Activated T-helper 1 cell treated with anti-CD3 and anti-CD28 coated beads, Interleukin-2, amount 50 U/mL, for 16 hours (primary cell): ENCODE data around the gene CSNK2B.
"Not testable (repeated sequence)": the region's sequence is repeated elsewhere in the genome, so short reads cannot be mapped to it uniquely, and the experiment has no call there.

Experiments
- DNase-seq, 2 donors: peaks; one replicate each; pipeline ENCODE4 v3.0.0-alpha.2; 2020; ENCODE audit warnings: low read depth in 1 of 2, low spot score in 1 of 2

CSNK2B gene

GRCh38 chr6:31687860-31688693 is 22.2 kb downstream of the CSNK2B start:
- no peak for DNase-seq

- DNase-seq = no peak
These were observed 23.6 kb downstream of the CSNK2B start for GRCh38 chr6:31689249-31690110.

- no peak for DNase-seq
These were observed 24.6 kb downstream of the CSNK2B start for GRCh38 chr6:31690231-31691077.

- DNase-seq = no peak
These were observed 25.2 kb downstream of the CSNK2B start for GRCh38 chr6:31691078-31691463.

GRCh38 chr6:31691564-31692108 is 25.8 kb downstream of the CSNK2B start:
- no peak for DNase-seq

- no peak for DNase-seq
These were observed 26.5 kb downstream of the CSNK2B start for GRCh38 chr6:31692353-31692752.

GRCh38 chr6:31692886-31693285 is 27.0 kb downstream of the CSNK2B start:
- DNase-seq = no peak

GRCh38 chr6:31693535-31693934 is 27.7 kb downstream of the CSNK2B start:
- DNase-seq = no peak

- no peak for DNase-seq
These were observed 31.7 kb downstream of the CSNK2B start for GRCh38 chr6:31697555-31697954.

- DNase-seq = no peak
These were observed 35.0 kb downstream of the CSNK2B start for GRCh38 chr6:31700740-31701401.

- no peak for DNase-seq
These were observed 36.0 kb downstream of the CSNK2B start for GRCh38 chr6:31701666-31702404.

GRCh38 chr6:31702405-31702818 is 36.5 kb downstream of the CSNK2B start:
- no peak for DNase-seq

GRCh38 chr6:31702819-31703716 is 37.2 kb downstream of the CSNK2B start, which contains the start of gene ABHD16A:
TSS of gene ABHD16A (minus strand) at chr6:31703324. CDS start at chr6:31703281, 43 bp downstream.
- DNase-seq = peak; percentile 93 to 95

- no peak for DNase-seq
These were observed 40.1 kb downstream of the CSNK2B start for GRCh38 chr6:31705931-31706330.

GRCh38 chr6:31706599-31706998 is 40.7 kb downstream of the CSNK2B start, which contains the start of gene LY6G6F:
TSS of gene LY6G6F (plus strand) at chr6:31706866. CDS start at chr6:31706907, 41 bp downstream.
- no peak for DNase-seq

GRCh38 chr6:31707701-31708100 is 41.8 kb downstream of the CSNK2B start:
- DNase-seq = no peak

GRCh38 chr6:31708224-31708623 is 42.3 kb downstream of the CSNK2B start:
- no peak for DNase-seq

- not testable (repeated sequence) for DNase-seq
These were observed 43.3 kb downstream of the CSNK2B start for GRCh38 chr6:31709157-31709556.
